Adrenal gland (tissue), 12 donors: ENCODE results near the gene NUP153. TPM values are rescaled to one million over a fixed set of nuclear protein-coding genes. Genes with fewer than 3 reads are reported as not detected.

Source experiments
- DNase-seq, 7 donors: peaks; one replicate each; pipeline ENCODE4 v3.0.0-alpha.2; 2019 to 2020
- H3K27ac ChIP-seq, 5 donors: fragments of 200-600 bp; sonication (generic) in 4 of 5; 1 replicate in 3 of 5; 2 replicates in 2 of 5; pipeline versions ENCODE4 v1.5.1 to v1.8.0; 2016 to 2020; ENCODE audit warnings: mild to moderate bottlenecking in 1 of 5
- H3K27me3 ChIP-seq: fragments of 200-600 bp; 2 replicates; pipeline ENCODE4 v1.8.0; 2021
- H3K36me3 ChIP-seq, 2 donors: fragments of 200-600 bp; replicated peaks in 1 of 2; 1 replicate in 1 of 2; 2 replicates in 1 of 2; pipeline versions ENCODE4 v1.5.1 to v1.8.0; 2018 to 2022
- H3K4me1 ChIP-seq, 2 donors: fragments of 200-600 bp; replicated peaks in 1 of 2; 1 replicate in 1 of 2; 2 replicates in 1 of 2; pipeline versions ENCODE4 v1.5.1 to v1.8.0; 2018 to 2021
- H3K4me3 ChIP-seq, 4 donors: fragments of 200-600 bp; sonication (generic) in 3 of 4; one replicate each; pipeline ENCODE4 v1.5.1; 2016 to 2018
- H3K9me3 ChIP-seq, 3 donors: fragments of 200-600 bp; sonication (generic) in 1 of 3; replicated peaks in 1 of 3; 1 replicate in 2 of 3; 2 replicates in 1 of 3; pipeline versions ENCODE4 v1.5.1 to v1.8.0; 2016 to 2021
- CTCF ChIP-seq, 6 experiments: fragments of 450-650 bp in 4 of 6; fragments of 200-600 bp in 2 of 6; sonication (generic) in 1 of 6; IDR thresholded peaks; 1 replicate in 5 of 6; 2 replicates in 1 of 6; pipeline versions ENCODE4 v1.5.1 to v1.8.0; 2016 to 2021; ENCODE audit warnings: antibody characterized with exemption in 6 of 6, mild to moderate bottlenecking in 2 of 6, moderate library complexity in 1 of 6
- POLR2A ChIP-seq, 2 donors: fragments of 450-650 bp; IDR thresholded peaks; one replicate each; pipeline ENCODE4 v1.6.1; 2017; ENCODE audit warnings: antibody characterized with exemption in 2 of 2, mild to moderate bottlenecking in 2 of 2, moderate library complexity in 1 of 2
- WGBS, 4 donors: extraction: QIAGEN DNeasy Blood & Tissue Kit in 2 of 4; methylation state at CpG; one replicate each; pipeline versions ENCODE4 v1.1.5 to v1.1.7; 2013 to 2017; 5-methylcytosine and 5-hydroxymethylcytosine counted together
- intact Hi-C, 2 donors: fragments of 100-400 bp; cut with DNase I; formaldehyde crosslinking; loops; one replicate each; pipeline versions ENCODE4 v1.14.1 to v1.15.0; 2022 to 2023
- polyA plus RNA-seq, 3 donors: library from polyadenylated mRNA; stranded (reverse); fragments of 200-250 nt in 2 of 3; fragments of 350-450 nt in 1 of 3; fragmentation: Illumina TruSeq in 1 of 3; extraction: RNeasy Lipid Tissue Mini Kit (QIAGEN cat#74804) in 1 of 3; gene quantifications; one replicate each; pipeline ENCODE4 v1.2.3, GENCODE V29; 2013 to 2014
- total RNA-seq, 9 donors: library from RNA; depleted of rRNA in 4 of 9; stranded (reverse); fragments of >200 nt in 4 of 9; fragments of 120-200 nt in 1 of 9; fragmentation: NEBNext Ultra II Directional in 1 of 9; extraction: Animal tissue kit (Norgen Biotek cat#: 25700) in 1 of 9; gene quantifications; one replicate each; pipeline versions ENCODE4 v1.1.0 to v1.2.4, GENCODE V29; 2013 to 2023
- donor health status: healthy with polysubstance abuse.
- donor health status: Bipolar disorder and iron deficiency.
- donor health status: DM: yes; HTN: yes; CAD: no.
- donor health status: DM: no; HTN: no; CAD: no.
- donor health status: DM: no; HTN: no; CAD: no.
- donor health status: DM: yes; HTN: yes; CAD: no.

Gene NUP153
- total and polyA plus RNA-seq, 12 donors, result 4.6 to 31.4 (median 28.2) TPM

GRCh38 chr6:17679726-17680125 is 27.0 kb downstream of the NUP153 start:
- no peak overlapping the region for H3K4me3 ChIP-seq
- intact Hi-C loops, result no loop called here
- TF ChIP-seq CTCF (IDR thresholded peaks at IDR 0.05) (no peak), POLR2A (IDR thresholded peaks at IDR 0.05) (no peak)
- H3K27ac ChIP-seq, result no peak overlapping the region
- no peaks in the 10 kb centered on the region for H3K27me3 ChIP-seq
- WGBS, 4 donors, result 90 to 95% (median 93%) methylated on average over 8 of the region's 8 CpGs
- no peaks in the 10 kb centered on the region for H3K9me3 ChIP-seq
- H3K36me3 ChIP-seq, result peaks cover 0 to 9% of the 10 kb centered on the region in 2 donors
- DNase-seq, result no peak
- peaks cover 0 to 13% of the 10 kb centered on the region in 2 donors for H3K4me1 ChIP-seq

- H3K36me3 ChIP-seq, result peaks cover 0 to 25% of the 10 kb centered on the region in 2 donors
- TF ChIP-seq CTCF (IDR thresholded peaks at IDR 0.05) (no peak), POLR2A (IDR thresholded peaks at IDR 0.05) (no peak)
- no peaks in the 10 kb centered on the region for H3K27me3 ChIP-seq
- 91 to 92% (median 92%) methylated on average over 5 of the region's 5 CpGs for WGBS, 4 donors
- intact Hi-C loops, result no loop called here
- H3K27ac ChIP-seq, result no peak overlapping the region
- peaks cover 0 to 13% of the 10 kb centered on the region in 2 donors for H3K4me1 ChIP-seq
- no peak overlapping the region for H3K4me3 ChIP-seq
- DNase-seq, result no peak
- no peaks in the 10 kb centered on the region for H3K9me3 ChIP-seq
Observed at GRCh38 chr6:17677602-17678001, 29.1 kb downstream of the NUP153 start.

GRCh38 chr6:17673543-17674254 is 33.0 kb downstream of the NUP153 start:
- peaks cover 0 to 3% of the 10 kb centered on the region in 2 donors for H3K4me1 ChIP-seq
- DNase-seq, result no peak
- H3K4me3 ChIP-seq, result no peak overlapping the region
- 93 to 97% (median 96%) methylated on average over 4 of the region's 4 CpGs for WGBS, 4 donors
- peaks cover 0 to 45% of the 10 kb centered on the region in 2 donors for H3K36me3 ChIP-seq
- intact Hi-C loops, result no loop called here
- no peak overlapping the region for H3K27ac ChIP-seq
- TF ChIP-seq POLR2A (IDR thresholded peaks at IDR 0.05), result no peak
- no peak for TF ChIP-seq CTCF (IDR thresholded peaks at IDR 0.05)
- H3K27me3 ChIP-seq, result no peaks in the 10 kb centered on the region
- H3K9me3 ChIP-seq, result no peaks in the 10 kb centered on the region

GRCh38 chr6:17672064-17672718 is 34.5 kb downstream of the NUP153 start:
- H3K4me3 ChIP-seq, result no peak overlapping the region
- 96 to 99% (median 98%) methylated on average over 7 of the region's 7 CpGs for WGBS, 4 donors
- H3K4me1 ChIP-seq, result no peaks in the 10 kb centered on the region
- DNase-seq, result no peak
- no peaks in the 10 kb centered on the region for H3K27me3 ChIP-seq
- intact Hi-C loops, result no loop called here
- no peaks in the 10 kb centered on the region for H3K9me3 ChIP-seq
- H3K36me3 ChIP-seq, result peaks cover 0 to 56% of the 10 kb centered on the region in 2 donors
- no peak overlapping the region for H3K27ac ChIP-seq
- no peak for TF ChIP-seq CTCF (IDR thresholded peaks at IDR 0.05)
- no peak for TF ChIP-seq POLR2A (IDR thresholded peaks at IDR 0.05)
